KG1 (cell line): Measurements from ENCODE around the gene NPB.

ENCODE experiments used
- DNase-seq: peaks from one replicate; lab custom pipeline; 2025; lab: John Stamatoyannopoulos, UW

The NPB gene

GRCh38 chr17:81902023-81902652 is at the start of gene NPB:
Gene NPB (plus strand): TSS chr17:81902238. CDS start chr17:81902278, 40 bp downstream.
- DNase-seq, result no peak

- DNase-seq, result no peak
Measured at GRCh38 chr17:81854974-81855774, 46.9 kb upstream of the NPB start.

- DNase-seq, result no peak
Measured at GRCh38 chr17:81858170-81858966, 43.7 kb upstream of the NPB start.

GRCh38 chr17:81858967-81859905 is 42.8 kb upstream of the NPB start:
- DNase-seq, result no peak

- no peak for DNase-seq
Measured at GRCh38 chr17:81859906-81860755, 41.9 kb upstream of the NPB start, which contains the start of gene P4HB. Gene P4HB (minus strand): TSS chr17:81860535. CDS start chr17:81860471, 64 bp downstream.

GRCh38 chr17:81860756-81861568 is 41.1 kb upstream of the NPB start:
- DNase-seq, result peak; percentile 99

GRCh38 chr17:81863123-81863675 is 38.8 kb upstream of the NPB start:
- DNase-seq, result no peak

GRCh38 chr17:81863833-81864768 is 37.9 kb upstream of the NPB start:
- DNase-seq, result no peak

GRCh38 chr17:81865358-81865732 is 36.7 kb upstream of the NPB start:
- DNase-seq, result no peak

- no peak for DNase-seq
Measured at GRCh38 chr17:81865733-81866439, 36.2 kb upstream of the NPB start.

GRCh38 chr17:81866440-81867169 is 35.4 kb upstream of the NPB start:
- no peak for DNase-seq

GRCh38 chr17:81867170-81867990 is 34.7 kb upstream of the NPB start:
- no peak for DNase-seq

GRCh38 chr17:81867991-81868673 is 33.9 kb upstream of the NPB start:
- DNase-seq, result no peak

GRCh38 chr17:81868674-81869220 is 33.3 kb upstream of the NPB start:
- no peak for DNase-seq
